Trophoblast cell (in vitro differentiated cells and primary cell): ENCODE results near the gene CRAMP1.
A peak's percentile ranks its signal among the peaks of the same experiment; 100 is the strongest.

ENCODE experiments used
- DNase-seq, 2 donors: peaks; one replicate each; pipeline ENCODE4 v3.0.0-alpha.2; 2016
- H2AFZ ChIP-seq: 2 replicates; pipeline ENCODE4 v1.6.1; 2013; ENCODE audit warnings: low read length, moderate library complexity, mild to moderate bottlenecking; ENCODE audit not compliant: insufficient read depth, poor library complexity
- H2AK5ac ChIP-seq: 2 replicates; pipeline ENCODE4 v1.6.1; 2013; ENCODE audit warnings: mild to moderate bottlenecking, low read length
- H2BK120ac ChIP-seq: 2 replicates; pipeline ENCODE4 v1.6.1; 2013; ENCODE audit warnings: low read length, mild to moderate bottlenecking, moderate library complexity; ENCODE audit not compliant: insufficient read depth, poor library complexity
- H2BK12ac ChIP-seq: 2 replicates; pipeline ENCODE4 v1.6.1; 2013; ENCODE audit warnings: mild to moderate bottlenecking, low read length, moderate library complexity
- H2BK5ac ChIP-seq: 2 replicates; pipeline ENCODE4 v1.6.1; 2013; ENCODE audit warnings: low read length, low read depth, moderate library complexity, mild to moderate bottlenecking; ENCODE audit not compliant: poor library complexity
- H3K14ac ChIP-seq: 2 replicates; pipeline ENCODE4 v1.6.1; 2013; ENCODE audit warnings: mild to moderate bottlenecking, low read length
- H3K18ac ChIP-seq: 2 replicates; pipeline ENCODE4 v1.6.1; 2013; ENCODE audit warnings: mild to moderate bottlenecking, low read length
- H3K23ac ChIP-seq: 2 replicates; pipeline ENCODE4 v1.6.1; 2013; ENCODE audit warnings: low read length
- H3K27ac ChIP-seq: 2 replicates; pipeline ENCODE4 v1.5.1; 2013; ENCODE audit warnings: low read depth, mild to moderate bottlenecking, inconsistent platforms, low read length, moderate library complexity
- H3K27me3 ChIP-seq: 2 replicates; pipeline ENCODE4 v1.6.1; 2013; ENCODE audit warnings: inconsistent platforms, mild to moderate bottlenecking, low read length, moderate library complexity; ENCODE audit not compliant: insufficient read depth
- H3K36me3 ChIP-seq, 2 experiments: 1 replicate in 1 of 2; 2 replicates in 1 of 2; pipeline ENCODE4 v1.6.1; 2013; ENCODE audit warnings: low read length in 2 of 2, mild to moderate bottlenecking in 2 of 2, moderate library complexity in 1 of 2; ENCODE audit not compliant: insufficient read depth in 2 of 2, control insufficient read depth in 1 of 2
- H3K4ac ChIP-seq: 2 replicates; pipeline ENCODE4 v1.6.1; 2013; ENCODE audit warnings: low read depth, mild to moderate bottlenecking, low read length, moderate library complexity
- H3K4me1 ChIP-seq, 2 experiments: 1 replicate in 1 of 2; 2 replicates in 1 of 2; pipeline ENCODE4 v1.6.1; 2013; ENCODE audit warnings: low read length in 2 of 2, mild to moderate bottlenecking in 2 of 2, moderate library complexity in 1 of 2; ENCODE audit not compliant: insufficient read depth in 2 of 2, control insufficient read depth in 1 of 2
- H3K4me2 ChIP-seq: 2 replicates; pipeline ENCODE4 v1.6.1; 2013; ENCODE audit warnings: inconsistent platforms, mild to moderate bottlenecking, low read length, moderate library complexity
- H3K4me3 ChIP-seq: 2 replicates; pipeline ENCODE4 v1.5.1; 2013; ENCODE audit warnings: mild to moderate bottlenecking, low read depth, low read length, inconsistent platforms
- H3K79me1 ChIP-seq: one replicate; pipeline ENCODE4 v1.6.1; 2013; ENCODE audit warnings: low read length
- H3K79me2 ChIP-seq: 2 replicates; pipeline ENCODE4 v1.6.1; 2013; ENCODE audit warnings: low read length, mild to moderate bottlenecking; ENCODE audit not compliant: control insufficient read depth, insufficient read depth, poor library complexity
- H3K9ac ChIP-seq: 2 replicates; pipeline ENCODE4 v1.6.1; 2013; ENCODE audit warnings: mild to moderate bottlenecking, low read length
- H3K9me3 ChIP-seq: 2 replicates; pipeline ENCODE4 v1.6.1; 2013; ENCODE audit warnings: low read depth, mild to moderate bottlenecking, control low read depth, inconsistent platforms, low read length; ENCODE audit not compliant: insufficient read depth
- H4K12ac ChIP-seq: 2 replicates; pipeline ENCODE4 v1.6.1; 2013; ENCODE audit warnings: low read depth, mild to moderate bottlenecking, low read length, moderate library complexity
- H4K8ac ChIP-seq: 2 replicates; pipeline ENCODE4 v1.6.1; 2013; ENCODE audit warnings: low read depth, mild to moderate bottlenecking, low read length, moderate library complexity
- H4K91ac ChIP-seq: one replicate; pipeline ENCODE4 v1.6.1; 2013; ENCODE audit warnings: low read depth, mild to moderate bottlenecking, low read length, moderate library complexity
- WGBS: extraction: QIAGEN DNeasy Blood & Tissue Kit; methylation state at CpG from one replicate; pipeline ENCODE4 v1.1.7; 2013; ENCODE audit warnings: missing lambda C conversion rate; ENCODE audit not compliant: insufficient read length, insufficient coverage; ENCODE audit errors: extremely low coverage; 5-methylcytosine and 5-hydroxymethylcytosine counted together

CRAMP1 gene

GRCh38 chr16:1619976-1620375 lies 7.8 kb downstream of the CRAMP1 start:
- H2BK12ac ChIP-seq = no peak overlapping the region
- WGBS = no CpG with 5 or more reads among the region's 15 CpGs

GRCh38 chr16:1620391-1620790 lies 8.2 kb downstream of the CRAMP1 start:
- no peak overlapping the region for H3K4me3 ChIP-seq
- H2AK5ac ChIP-seq = no peak overlapping the region
- no peak overlapping the region for H3K18ac ChIP-seq
- H3K4me2 ChIP-seq = no peak overlapping the region
- H3K79me1 ChIP-seq = no peaks in the 10 kb centered on the region
- no peak overlapping the region for H4K91ac ChIP-seq
- no peak overlapping the region for H2BK120ac ChIP-seq
- H2BK5ac ChIP-seq = no peak overlapping the region
- no peak overlapping the region for H3K23ac ChIP-seq
- WGBS = no CpG with 5 or more reads among the region's 9 CpGs
- no peaks in the 10 kb centered on the region for H3K9me3 ChIP-seq
- no peak overlapping the region for H2AFZ ChIP-seq
- no peak overlapping the region for H3K4ac ChIP-seq
- no peaks in the 10 kb centered on the region for H3K27me3 ChIP-seq
- no peak overlapping the region for H4K8ac ChIP-seq
- H3K4me1 ChIP-seq = peaks cover 0 to 4% of the 10 kb centered on the region in 2 experiments
- no peak overlapping the region for H3K27ac ChIP-seq
- no peak overlapping the region for H4K12ac ChIP-seq
- H3K36me3 ChIP-seq = peaks cover 38 to 46% of the 10 kb centered on the region in 2 experiments
- H3K14ac ChIP-seq = no peak overlapping the region
- no peaks in the 10 kb centered on the region for H3K79me2 ChIP-seq
- peak; percentile 82 to 84 for DNase-seq
- H3K9ac ChIP-seq = no peak overlapping the region
- H2BK12ac ChIP-seq = no peak overlapping the region

More at GRCh38 chr16:1619976-1620375, 7.8 kb downstream of the CRAMP1 start:
- Histone ChIP-seq H3K23ac (no peak overlapping the region), H3K4ac (no peak overlapping the region), H3K4me3 (peak overlapping the region; percentile 10), H4K91ac (no peak overlapping the region), H2BK120ac (no peak overlapping the region), H2AFZ (no peak overlapping the region), H2AK5ac (no peak overlapping the region), H3K79me2 (no peaks in the 10 kb centered on the region), H3K79me1 (no peaks in the 10 kb centered on the region), H3K4me1 (peaks cover 4 to 6% of the 10 kb centered on the region in 2 experiments), H2BK5ac (no peak overlapping the region), H3K36me3 (peaks cover 38 to 46% of the 10 kb centered on the region in 2 experiments), H3K14ac (no peak overlapping the region), H3K27ac (no peak overlapping the region), H4K8ac (no peak overlapping the region), H3K9ac (no peak overlapping the region), H3K4me2 (no peak overlapping the region), H4K12ac (no peak overlapping the region), H3K27me3 (no peaks in the 10 kb centered on the region), H3K18ac (no peak overlapping the region), H3K9me3 (no peaks in the 10 kb centered on the region)
- peak; percentile 90 to 91 for DNase-seq

- Histone ChIP-seq H3K14ac (no peak overlapping the region), H3K9me3 (no peaks in the 10 kb centered on the region), H3K4me3 (no peak overlapping the region), H3K27me3 (no peaks in the 10 kb centered on the region), H3K36me3 (peaks cover 46 to 55% of the 10 kb centered on the region in 2 experiments), H2BK120ac (no peak overlapping the region), H3K18ac (no peak overlapping the region), H3K79me2 (no peaks in the 10 kb centered on the region), H4K8ac (no peak overlapping the region), H2BK12ac (no peak overlapping the region), H3K27ac (no peak overlapping the region), H2AK5ac (no peak overlapping the region), H4K12ac (no peak overlapping the region), H3K4me1 (peaks cover 0 to 2% of the 10 kb centered on the region in 2 experiments), H3K4ac (no peak overlapping the region), H4K91ac (no peak overlapping the region), H3K4me2 (no peak overlapping the region), H3K23ac (no peak overlapping the region), H2AFZ (no peak overlapping the region), H3K79me1 (no peaks in the 10 kb centered on the region), H3K9ac (no peak overlapping the region), H2BK5ac (no peak overlapping the region)
- peak in 1 of 2 donors; percentile 37 for DNase-seq
- WGBS = no CpG with 5 or more reads among the region's 7 CpGs
Observed at GRCh38 chr16:1621851-1622250, 9.7 kb downstream of the CRAMP1 start.

- Histone ChIP-seq H2BK5ac (no peak overlapping the region), H3K27ac (no peak overlapping the region), H2BK120ac (no peak overlapping the region), H3K4me2 (no peak overlapping the region), H2AFZ (no peak overlapping the region), H3K79me1 (no peaks in the 10 kb centered on the region), H3K9me3 (peaks cover 2% of the 10 kb centered on the region), H4K91ac (no peak overlapping the region), H3K4me3 (no peak overlapping the region), H3K4ac (no peak overlapping the region), H2BK12ac (no peak overlapping the region), H2AK5ac (no peak overlapping the region), H3K9ac (no peak overlapping the region), H3K23ac (no peak overlapping the region), H3K14ac (no peak overlapping the region), H3K79me2 (no peaks in the 10 kb centered on the region), H4K8ac (no peak overlapping the region), H3K4me1 (no peaks in the 10 kb centered on the region), H3K27me3 (no peaks in the 10 kb centered on the region), H3K36me3 (peaks cover 45 to 63% of the 10 kb centered on the region in 2 experiments), H4K12ac (no peak overlapping the region), H3K18ac (no peak overlapping the region)
- no peak for DNase-seq
- WGBS = no CpG with 5 or more reads among the region's 6 CpGs
Observed at GRCh38 chr16:1626327-1626726, 14.2 kb downstream of the CRAMP1 start.
